Right lobe of liver (tissue), 6 donors: ENCODE results near the gene TMEM256. TPM values are rescaled to one million over a fixed set of nuclear protein-coding genes. Genes with fewer than 3 reads are reported as not detected.
A peak's percentile ranks its signal among the peaks of the same experiment; 100 is the strongest.

Source experiments
- ATAC-seq, 4 donors: fragments of 200-7000 bp; cut with Tn5 transposase; one replicate each; pipeline ENCODE4 v1.9.1; 2020; ENCODE audit warnings: mild to moderate bottlenecking in 4 of 4, moderate library complexity in 4 of 4
- DNase-seq, 3 donors: peaks; one replicate each; pipeline ENCODE4 v3.0.0-alpha.2; 2020
- H3K27ac ChIP-seq, 3 donors: fragments of 200-600 bp; one replicate each; pipeline ENCODE4 v1.8.0; 2022
- H3K27me3 ChIP-seq, 2 donors: fragments of 200-600 bp; one replicate each; pipeline ENCODE4 v1.8.0; 2022
- H3K36me3 ChIP-seq, 4 donors: fragments of 200-600 bp; sonication (generic) in 1 of 4; one replicate each; pipeline versions ENCODE4 v1.5.1 to v1.8.0; 2017 to 2022; ENCODE audit warnings: control low read depth in 1 of 4
- H3K4me1 ChIP-seq, 4 donors: fragments of 200-600 bp; sonication (generic) in 1 of 4; one replicate each; pipeline versions ENCODE4 v1.5.1 to v1.8.0; 2017 to 2022; ENCODE audit warnings: control low read depth in 1 of 4
- H3K4me3 ChIP-seq, 3 donors: fragments of 200-600 bp; one replicate each; pipeline ENCODE4 v1.8.0; 2022
- H3K9me3 ChIP-seq, 4 donors: fragments of 200-600 bp; sonication (generic) in 1 of 4; one replicate each; pipeline versions ENCODE4 v1.5.1 to v1.8.0; 2017 to 2022; ENCODE audit warnings: control low read depth in 1 of 4
- CTCF ChIP-seq, 4 donors: fragments of 200-600 bp in 3 of 4; fragments of 450-650 bp in 1 of 4; IDR thresholded peaks; one replicate each; pipeline versions ENCODE4 v1.5.1 to v1.8.0; 2016 to 2022; ENCODE audit warnings: antibody characterized with exemption in 4 of 4, mild to moderate bottlenecking in 2 of 4
- POLR2A ChIP-seq: fragments of 450-650 bp; IDR thresholded peaks from one replicate; pipeline ENCODE4 v1.6.1; 2017; ENCODE audit warnings: antibody characterized with exemption, mild to moderate bottlenecking
- WGBS: methylation state at CpG from one replicate; pipeline ENCODE4 v1.1.6; 2018; ENCODE audit warnings: low coverage, low lambda C conversion rate; ENCODE audit not compliant: insufficient coverage; ENCODE audit errors: missing lambda C conversion rate; 5-methylcytosine and 5-hydroxymethylcytosine counted together
- intact Hi-C, 2 donors: fragments of 100-400 bp; cut with DNase I; formaldehyde crosslinking; loops; one replicate each; pipeline versions ENCODE4 v1.11.2 to v1.14.1; 2022
- total RNA-seq, 6 experiments: library from RNA; depleted of rRNA in 2 of 6; stranded (reverse); fragments of >200 nt in 2 of 6; fragmentation: NEBNext Ultra II Directional in 3 of 6; extraction: Animal tissue kit (Norgen Biotek cat#: 25700) in 3 of 6; gene quantifications; one replicate each; pipeline versions ENCODE4 v1.1.0 to v1.2.4, GENCODE V29; 2016 to 2023
- donor health status: DM: no; HTN: yes; CAD: no.
- donor health status: DM: no; HTN: no; CAD: no.
- donor health status: DM: no; HTN: no; CAD: no.
- donor health status: DM: no; HTN: yes; CAD: no.
- donor health status: DM: no; HTN: yes; CAD: no.

Gene TMEM256
- total RNA-seq, 6 experiments from 2014 or later = 56.4 to 95.4 (median 68.9) TPM

GRCh38 chr17:7437369-7437863, 33.5 kb upstream of the TMEM256 start:
- no peaks in the 10 kb centered on the region for H3K9me3 ChIP-seq
- ATAC-seq (no peak), DNase-seq (no peak)
- H3K4me1 ChIP-seq = peaks cover 0 to 42% (median 12%) of the 10 kb centered on the region in 4 donors
- H3K27ac ChIP-seq = peak overlapping the region in 1 of 3 donors; percentile 65
- no peaks in the 10 kb centered on the region for H3K36me3 ChIP-seq
- peak overlapping the region in 2 of 3 donors; percentile 44 to 45 for H3K4me3 ChIP-seq
- TF ChIP-seq POLR2A = no peak
- TF ChIP-seq CTCF (IDR thresholded peaks at IDR 0.05) = no peak
- WGBS = 30% methylated on average over 7 of the region's 31 CpGs
- no peaks in the 10 kb centered on the region for H3K27me3 ChIP-seq
- intact Hi-C loops = loop anchor here in 1 of 2 donors (5.0 kb wide), 1 partner anchor 80 kb away; the partner anchor contains the start of gene TMEM95

DNA sequence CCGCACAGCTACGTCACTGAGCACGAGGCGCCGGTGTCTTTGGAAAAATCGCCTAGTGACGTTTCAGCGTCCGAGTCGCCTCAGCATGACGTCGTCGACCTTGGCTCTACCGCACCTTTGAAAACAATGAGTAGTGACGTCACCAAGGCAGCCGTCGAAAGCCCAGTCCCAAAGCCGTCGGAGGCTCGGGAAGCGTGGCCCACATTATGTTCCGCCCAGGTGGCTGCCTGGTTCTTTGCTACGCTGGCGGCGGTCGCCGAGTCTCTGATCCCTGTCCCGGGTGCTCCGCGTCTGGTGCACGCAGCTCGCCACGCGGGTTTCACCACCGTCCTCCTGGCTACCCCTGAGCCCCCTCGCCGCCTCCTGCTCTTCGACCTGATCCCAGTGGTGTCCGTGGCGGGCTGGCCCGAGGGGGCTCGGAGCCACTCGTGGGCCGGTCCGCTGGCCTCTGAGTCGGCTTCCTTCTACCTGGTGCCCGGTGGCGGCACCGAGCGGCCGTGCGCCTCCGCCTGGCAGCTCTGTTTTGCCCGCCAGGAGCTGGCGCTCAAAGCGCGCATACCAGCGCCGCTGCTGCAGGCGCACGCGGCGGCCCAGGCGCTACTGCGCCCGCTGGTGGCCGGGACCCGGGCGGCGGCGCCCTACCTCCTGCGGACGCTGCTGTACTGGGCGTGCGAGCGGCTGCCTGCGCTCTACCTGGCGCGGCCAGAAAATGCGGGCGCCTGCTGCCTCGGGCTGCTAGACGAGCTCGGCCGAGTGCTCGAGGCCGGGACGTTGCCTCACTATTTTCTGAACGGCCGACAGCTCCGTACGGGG, 32.9 kb upstream of the TMEM256 start:
- 12% methylated on average over 35 of the region's 92 CpGs for WGBS
- intact Hi-C loops = loop anchor here in 1 of 2 donors (5.0 kb wide), 1 partner anchor 79 kb away; the partner anchor contains the start of gene TMEM95
- ATAC-seq (peak; percentile 69 to 86 (median 80)), DNase-seq (peak; percentile 88 to 91 (median 89))
- Histone ChIP-seq H3K9me3 (no peaks in the 10 kb centered on the region), H3K27ac (peak overlapping the region; percentile 48 to 65 (median 53)), H3K36me3 (no peaks in the 10 kb centered on the region), H3K4me1 (peaks cover 0 to 42% (median 12%) of the 10 kb centered on the region in 4 donors), H3K27me3 (no peaks in the 10 kb centered on the region), H3K4me3 (peak overlapping the region; percentile 44 to 59 (median 45))
- TF ChIP-seq CTCF (IDR thresholded peaks at IDR 0.05) = peak; percentile 90 to 97 (median 92)
- TF ChIP-seq POLR2A = peak; percentile 57

GRCh38 chr17:7435676-7436555, 32.0 kb upstream of the TMEM256 start:
- H3K27ac ChIP-seq = peak overlapping the region; percentile 17 to 65 (median 46)
- H3K4me1 ChIP-seq = peaks cover 0 to 40% (median 12%) of the 10 kb centered on the region in 4 donors
- 12% methylated on average over 23 of the region's 49 CpGs for WGBS
- peak overlapping the region; percentile 44 to 63 (median 59) for H3K4me3 ChIP-seq
- no peaks in the 10 kb centered on the region for H3K36me3 ChIP-seq
- no peaks in the 10 kb centered on the region for H3K9me3 ChIP-seq
- ATAC-seq (peak in 3 of 4 donors; percentile 1 to 6 (median 2)), DNase-seq (peak in 2 of 3 donors; percentile 58 to 67)
- TF ChIP-seq POLR2A (peak; percentile 9), CTCF (IDR thresholded peaks at IDR 0.05) (no peak)
- H3K27me3 ChIP-seq = no peaks in the 10 kb centered on the region
- intact Hi-C loops = loop anchor here in 1 of 2 donors (5.0 kb wide), 1 partner anchor 79 kb away; the partner anchor contains the start of gene TMEM95

DNA sequence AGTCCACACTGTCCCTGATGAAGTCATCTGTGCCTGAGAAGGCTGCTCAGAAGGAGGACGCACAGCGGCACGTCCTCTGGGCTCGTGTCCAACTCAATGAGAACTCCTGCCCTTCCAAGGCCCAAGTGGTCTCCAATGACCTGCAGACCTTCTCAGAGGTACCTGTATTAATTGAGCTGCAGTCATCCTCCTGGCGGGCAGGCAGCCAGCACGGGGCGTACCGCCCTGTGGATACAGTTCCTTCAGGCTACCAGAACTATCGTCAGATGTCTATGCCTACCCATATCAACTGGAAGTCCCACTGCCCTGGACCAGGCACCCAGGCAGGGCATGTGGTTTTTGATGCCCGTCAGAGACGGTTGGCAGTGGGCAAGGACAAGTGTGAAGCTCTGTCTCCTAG, 28.4 kb upstream of the TMEM256 start:
- Histone ChIP-seq H3K27me3 (no peaks in the 10 kb centered on the region), H3K4me1 (peaks cover 0 to 21% (median 7%) of the 10 kb centered on the region in 4 donors), H3K27ac (no peak overlapping the region), H3K36me3 (no peaks in the 10 kb centered on the region), H3K4me3 (no peak overlapping the region), H3K9me3 (no peaks in the 10 kb centered on the region)
- ATAC-seq (no peak), DNase-seq (no peak)
- WGBS = 100% methylated on average over 2 of the region's 11 CpGs
- intact Hi-C loops = no loop called here
- no peak for TF ChIP-seq CTCF (IDR thresholded peaks at IDR 0.05)
